Calu3 (cell line): ENCODE measurements around the gene RPL37A. TPM values are rescaled to one million over a fixed set of nuclear protein-coding genes. Genes with fewer than 3 reads are reported as not detected.

Experiments
- BruUV-seq: library from RNA; stranded (reverse); fragments of 400-500 nt; replicated peaks from 2 replicates; lab custom pipeline; 2021; lab: Mats Ljungman, UMichigan
- CTCF ChIA-PET: fragments of 300-600 bp; sonication (Branson Sonifier 250); formaldehyde crosslinking; loops from one replicate; lab custom pipeline; 2022; ENCODE audit warnings: antibody characterized with exemption; lab: Charles Lee
- DNase-seq: peaks from one replicate; pipeline ENCODE4 v3.0.0; 2022
- H3K27ac Mint-ChIP-seq: one replicate; pipeline ENCODE4 v1.8.0; 2022; ENCODE audit warnings: mixed read lengths; ENCODE audit not compliant: unreplicated experiment
- H3K27me3 Mint-ChIP-seq: one replicate; pipeline ENCODE4 v1.8.0; 2022; ENCODE audit warnings: mixed read lengths; ENCODE audit not compliant: unreplicated experiment
- H3K36me3 Mint-ChIP-seq: one replicate; pipeline ENCODE4 v1.8.0; 2022; ENCODE audit warnings: mild to moderate bottlenecking, moderate library complexity, mixed read lengths; ENCODE audit not compliant: insufficient read depth, unreplicated experiment
- H3K4me1 Mint-ChIP-seq: one replicate; pipeline ENCODE4 v1.8.0; 2022; ENCODE audit warnings: mild to moderate bottlenecking, low read depth, mixed read lengths; ENCODE audit not compliant: unreplicated experiment
- H3K4me3 Mint-ChIP-seq: one replicate; pipeline ENCODE4 v1.8.0; 2022; ENCODE audit warnings: mild to moderate bottlenecking, low read depth, moderate library complexity, mixed read lengths; ENCODE audit not compliant: unreplicated experiment
- H3K9me3 Mint-ChIP-seq: one replicate; pipeline ENCODE4 v1.8.0; 2022; ENCODE audit warnings: low read depth, mixed read lengths; ENCODE audit not compliant: unreplicated experiment
- intact Hi-C: fragments of 100-400 bp; cut with micrococcal nuclease; formaldehyde crosslinking; loops from one replicate; pipeline ENCODE4 v1.10.0; 2022; ENCODE audit not compliant: unreplicated experiment
- total RNA-seq: library from RNA; stranded (reverse); gene quantifications from 2 replicates; pipeline ENCODE4 v1.2.3, GENCODE V29; 2022
- TF ChIP-seq, protein P1 (sequence below): fragments of 200-600 bp; IDR thresholded peaks from one replicate; pipeline ENCODE4 v1.8.0; 2022; ENCODE audit warnings: antibody characterized with exemption; ENCODE audit not compliant: unreplicated experiment

Gene RPL37A
- total RNA-seq, 1 experiment from 2014 or later: 1,889 TPM

DNA sequence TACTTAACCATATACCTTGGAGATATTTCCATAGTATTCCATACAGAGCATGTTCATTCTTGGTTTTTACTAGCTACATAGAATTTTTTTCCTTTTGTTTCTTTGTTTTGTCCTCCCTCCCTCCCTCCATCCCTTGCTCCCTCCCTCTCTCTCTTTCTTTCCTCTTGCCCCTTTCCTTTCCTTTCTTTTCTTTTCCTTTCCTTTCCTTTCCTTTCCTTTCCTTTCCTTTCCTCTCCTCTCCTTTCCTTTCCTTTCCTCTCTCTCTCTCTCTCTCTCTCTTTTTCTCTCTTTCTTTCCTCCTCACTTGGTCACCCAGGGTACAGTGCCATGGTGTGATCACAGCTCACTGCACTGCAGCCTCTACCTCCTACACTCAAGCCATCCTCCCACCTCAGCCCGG, 28.3 kb downstream of the RPL37A start:
- intact Hi-C loops: no loop called here
- no peak for DNase-seq
- Mint-ChIP-seq H3K27ac (no peak overlapping the region), H3K4me3 (no peak overlapping the region), H3K27me3 (no peaks in the 10 kb centered on the region), H3K36me3 (no peaks in the 10 kb centered on the region), H3K4me1 (no peaks in the 10 kb centered on the region), H3K9me3 (no peaks in the 10 kb centered on the region)
- TF ChIP-seq, protein P1, sequence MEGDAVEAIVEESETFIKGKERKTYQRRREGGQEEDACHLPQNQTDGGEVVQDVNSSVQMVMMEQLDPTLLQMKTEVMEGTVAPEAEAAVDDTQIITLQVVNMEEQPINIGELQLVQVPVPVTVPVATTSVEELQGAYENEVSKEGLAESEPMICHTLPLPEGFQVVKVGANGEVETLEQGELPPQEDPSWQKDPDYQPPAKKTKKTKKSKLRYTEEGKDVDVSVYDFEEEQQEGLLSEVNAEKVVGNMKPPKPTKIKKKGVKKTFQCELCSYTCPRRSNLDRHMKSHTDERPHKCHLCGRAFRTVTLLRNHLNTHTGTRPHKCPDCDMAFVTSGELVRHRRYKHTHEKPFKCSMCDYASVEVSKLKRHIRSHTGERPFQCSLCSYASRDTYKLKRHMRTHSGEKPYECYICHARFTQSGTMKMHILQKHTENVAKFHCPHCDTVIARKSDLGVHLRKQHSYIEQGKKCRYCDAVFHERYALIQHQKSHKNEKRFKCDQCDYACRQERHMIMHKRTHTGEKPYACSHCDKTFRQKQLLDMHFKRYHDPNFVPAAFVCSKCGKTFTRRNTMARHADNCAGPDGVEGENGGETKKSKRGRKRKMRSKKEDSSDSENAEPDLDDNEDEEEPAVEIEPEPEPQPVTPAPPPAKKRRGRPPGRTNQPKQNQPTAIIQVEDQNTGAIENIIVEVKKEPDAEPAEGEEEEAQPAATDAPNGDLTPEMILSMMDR: no peak
- BruUV-seq: no TSS peak
- CTCF ChIA-PET: interaction anchor here (0.6 kb wide), 1 partner anchor 1030 kb away, joined by 4 read pairs; no protein-coding TSS in a partner anchor

DNA sequence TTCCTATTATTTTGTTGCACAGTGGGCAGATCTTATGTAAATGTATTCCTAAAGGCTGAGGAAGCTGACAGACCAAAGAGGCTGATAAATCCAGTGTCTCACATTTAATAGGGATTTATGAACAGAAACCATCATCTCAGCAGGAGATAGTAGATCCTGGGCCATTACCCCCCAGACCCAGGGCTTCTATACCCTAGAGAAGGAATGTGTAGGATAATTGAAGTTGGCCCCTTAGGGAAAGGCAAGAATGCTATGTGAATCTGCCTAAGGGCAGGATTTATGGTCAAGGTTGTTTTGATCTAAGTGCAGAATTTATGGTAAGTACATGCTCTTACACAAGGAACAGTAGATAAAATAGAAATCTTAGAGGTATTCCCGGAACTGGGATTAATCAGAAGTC, 29.0 kb downstream of the RPL37A start:
- H3K4me1 Mint-ChIP-seq: no peaks in the 10 kb centered on the region
- no peak for DNase-seq
- no peaks in the 10 kb centered on the region for H3K9me3 Mint-ChIP-seq
- H3K4me3 Mint-ChIP-seq: no peak overlapping the region
- no peaks in the 10 kb centered on the region for H3K36me3 Mint-ChIP-seq
- H3K27ac Mint-ChIP-seq: no peak overlapping the region
- TF ChIP-seq, protein P1: no peak
- no peaks in the 10 kb centered on the region for H3K27me3 Mint-ChIP-seq
- CTCF ChIA-PET: no interaction called here
- no TSS peak for BruUV-seq
- intact Hi-C loops: no loop called here

DNA sequence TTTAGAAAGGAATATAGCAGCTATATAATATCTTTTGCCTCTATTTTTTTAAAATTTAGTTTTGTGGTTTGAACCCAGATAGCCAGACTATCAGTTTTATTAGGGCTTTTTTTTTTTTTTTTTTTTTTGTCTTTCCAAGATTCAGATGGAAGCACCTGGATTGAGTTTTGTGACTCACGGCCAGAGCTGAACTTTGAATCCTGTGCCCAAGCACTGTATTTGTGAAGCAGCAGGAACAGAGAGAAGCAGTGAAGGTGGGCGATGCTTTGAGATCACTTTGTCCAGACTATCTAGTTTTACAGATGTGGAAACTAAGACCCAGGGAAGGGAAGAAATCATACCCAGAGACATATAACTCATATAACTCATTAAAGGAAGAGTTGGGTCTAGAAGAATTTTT, 33.9 kb downstream of the RPL37A start:
- Mint-ChIP-seq H3K9me3 (no peaks in the 10 kb centered on the region), H3K36me3 (no peaks in the 10 kb centered on the region), H3K27me3 (no peaks in the 10 kb centered on the region), H3K27ac (no peak overlapping the region), H3K4me1 (peaks cover 6% of the 10 kb centered on the region), H3K4me3 (no peak overlapping the region)
- TF ChIP-seq, protein P1: no peak
- BruUV-seq: no TSS peak
- DNase-seq: no peak
- intact Hi-C loops: no loop called here
- CTCF ChIA-PET: interaction anchor here (0.7 kb wide), 1 partner anchor 928 kb away, joined by 5 read pairs; no protein-coding TSS in a partner anchor

DNA sequence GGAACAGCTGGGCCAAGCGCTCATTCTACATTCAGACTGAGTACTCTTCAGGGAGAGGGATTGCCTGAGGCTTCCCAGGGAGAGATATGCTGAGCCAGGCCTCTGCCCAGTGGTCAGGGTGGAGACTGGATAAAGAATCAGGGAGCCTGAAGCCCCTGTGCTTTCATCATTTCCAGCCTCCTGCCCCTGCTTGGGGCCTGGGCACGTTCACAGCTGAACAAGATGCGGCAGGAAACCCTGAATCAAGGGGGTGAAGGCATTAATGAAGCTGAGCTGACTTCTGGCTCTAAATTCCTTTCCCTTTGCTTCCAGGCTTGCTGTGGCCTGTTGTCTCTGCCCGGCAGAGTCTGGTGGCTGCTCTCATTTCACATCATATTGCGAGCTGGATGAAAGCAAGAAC, 35.0 kb downstream of the RPL37A start:
- Mint-ChIP-seq H3K36me3 (no peaks in the 10 kb centered on the region), H3K4me1 (peaks cover 16% of the 10 kb centered on the region), H3K4me3 (no peak overlapping the region), H3K9me3 (no peaks in the 10 kb centered on the region), H3K27ac (no peak overlapping the region), H3K27me3 (no peaks in the 10 kb centered on the region)
- intact Hi-C loops: no loop called here
- no peak for DNase-seq
- TF ChIP-seq, protein P1: no peak
- no TSS peak for BruUV-seq
- CTCF ChIA-PET: interaction anchor here (0.6 kb wide), 1 partner anchor 20 kb away, joined by 3 read pairs; no protein-coding TSS in a partner anchor
